HG03196 (cell line): Measurements from ENCODE around the gene C9orf152.

Experiments used
- ATAC-seq: cut with Tn5 transposase; IDR thresholded peaks from one replicate; pipeline ENCODE4 v1.9.1; 2021; ENCODE audit not compliant: unreplicated experiment

The C9orf152 gene

GRCh38 chr9:110183208-110184145, 24.5 kb downstream of the C9orf152 start:
- peak; percentile 70 for ATAC-seq

- no peak for ATAC-seq
Observed at GRCh38 chr9:110180511-110181434, 27.2 kb downstream of the C9orf152 start.

GRCh38 chr9:110179734-110180133, 28.2 kb downstream of the C9orf152 start:
- ATAC-seq = no peak

- no peak for ATAC-seq
Observed at GRCh38 chr9:110178281-110178680, 29.7 kb downstream of the C9orf152 start.

GRCh38 chr9:110175275-110175968, 32.5 kb downstream of the C9orf152 start:
- no peak for ATAC-seq

- no peak for ATAC-seq
Observed at GRCh38 chr9:110173322-110173642, 34.7 kb downstream of the C9orf152 start.

GRCh38 chr9:110170357-110171257, 37.4 kb downstream of the C9orf152 start:
- no peak for ATAC-seq

GRCh38 chr9:110168486-110168885, 39.5 kb downstream of the C9orf152 start:
- no peak for ATAC-seq

GRCh38 chr9:110161940-110162339, 46.0 kb downstream of the C9orf152 start:
- ATAC-seq = no peak

- no peak for ATAC-seq
Observed at GRCh38 chr9:110160685-110161084, 47.3 kb downstream of the C9orf152 start.

GRCh38 chr9:110160123-110160522, 47.8 kb downstream of the C9orf152 start:
- ATAC-seq = no peak

GRCh38 chr9:110157823-110158664, 49.9 kb downstream of the C9orf152 start:
- no peak for ATAC-seq

- peak; percentile 76 for ATAC-seq
Observed at GRCh38 chr9:110156902-110157301, 51.1 kb downstream of the C9orf152 start.

GRCh38 chr9:110156416-110156815, 51.5 kb downstream of the C9orf152 start:
- ATAC-seq = no peak

GRCh38 chr9:110155751-110156150, 52.2 kb downstream of the C9orf152 start:
- no peak for ATAC-seq

- ATAC-seq = no peak
Observed at GRCh38 chr9:110153431-110153830, 54.5 kb downstream of the C9orf152 start.

- no peak for ATAC-seq
Observed at GRCh38 chr9:110152704-110153374, 55.1 kb downstream of the C9orf152 start.
